Activated CD4-positive, CD25-positive, alpha-beta regulatory T cell (primary cell): ENCODE measurements around the gene CUEDC1.
"Not testable (repeated sequence)": the region's sequence is repeated elsewhere in the genome, so short reads cannot be mapped to it uniquely, and the experiment has no call there.

ENCODE experiments used
- DNase-seq, 4 experiments: peaks; one replicate each; lab custom pipeline; 2025; lab: John Stamatoyannopoulos, UW

Gene CUEDC1

GRCh38 chr17:57861000-57861789 lies 94.0 kb downstream of the CUEDC1 start:
- no peak for DNase-seq

DNA sequence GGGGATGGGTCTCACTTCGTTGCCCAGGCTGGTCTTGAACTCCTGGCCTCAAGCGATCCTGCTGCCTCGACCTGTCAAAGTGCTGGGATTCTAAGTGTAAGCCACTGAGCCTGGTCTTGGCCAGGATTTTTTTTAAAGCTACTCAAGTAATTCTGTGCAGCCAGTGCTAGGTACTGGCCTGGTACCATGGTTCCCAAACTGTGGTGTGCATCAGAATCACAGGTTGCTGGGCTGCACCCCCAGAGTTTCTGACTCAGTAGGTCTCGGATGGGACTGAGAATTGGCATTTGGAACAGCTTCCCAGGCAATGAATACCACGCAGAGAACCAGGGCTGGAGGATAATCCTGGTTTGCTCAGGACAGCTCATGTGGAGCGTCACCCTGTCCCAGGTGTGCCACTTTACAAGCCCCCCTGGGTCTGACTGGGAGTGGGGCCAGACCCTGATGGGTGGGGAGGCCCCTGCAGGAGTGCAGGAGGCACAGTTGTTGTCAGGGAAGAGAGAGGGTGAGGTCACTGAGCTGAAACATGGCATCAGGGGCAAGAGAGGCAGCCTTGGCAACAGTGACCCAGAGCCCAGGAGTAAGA lies 94.7 kb downstream of the CUEDC1 start:
- DNase-seq, result no peak

- no peak for DNase-seq
Measured at GRCh38 chr17:57859601-57860413, 95.4 kb downstream of the CUEDC1 start.

DNA sequence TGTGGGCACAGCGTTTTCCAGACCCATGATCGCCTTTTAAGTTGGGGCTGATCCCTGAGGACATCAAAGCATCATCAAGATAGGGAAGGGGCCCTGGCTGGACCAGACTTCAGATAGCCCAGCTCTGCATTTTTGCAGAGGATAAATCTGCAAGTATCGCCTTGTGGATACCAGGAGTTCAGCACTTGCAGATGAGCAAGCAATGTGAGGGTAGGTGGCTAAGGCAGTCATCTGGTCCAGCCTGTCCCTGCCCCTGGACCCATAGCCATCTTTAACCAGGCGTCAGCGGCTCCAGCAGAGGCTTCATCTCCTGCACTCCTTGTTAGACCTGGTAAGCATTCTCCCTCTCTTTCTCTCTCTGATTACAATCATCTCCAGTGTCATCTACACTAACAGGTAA lies 96.4 kb downstream of the CUEDC1 start:
- no peak for DNase-seq

DNA sequence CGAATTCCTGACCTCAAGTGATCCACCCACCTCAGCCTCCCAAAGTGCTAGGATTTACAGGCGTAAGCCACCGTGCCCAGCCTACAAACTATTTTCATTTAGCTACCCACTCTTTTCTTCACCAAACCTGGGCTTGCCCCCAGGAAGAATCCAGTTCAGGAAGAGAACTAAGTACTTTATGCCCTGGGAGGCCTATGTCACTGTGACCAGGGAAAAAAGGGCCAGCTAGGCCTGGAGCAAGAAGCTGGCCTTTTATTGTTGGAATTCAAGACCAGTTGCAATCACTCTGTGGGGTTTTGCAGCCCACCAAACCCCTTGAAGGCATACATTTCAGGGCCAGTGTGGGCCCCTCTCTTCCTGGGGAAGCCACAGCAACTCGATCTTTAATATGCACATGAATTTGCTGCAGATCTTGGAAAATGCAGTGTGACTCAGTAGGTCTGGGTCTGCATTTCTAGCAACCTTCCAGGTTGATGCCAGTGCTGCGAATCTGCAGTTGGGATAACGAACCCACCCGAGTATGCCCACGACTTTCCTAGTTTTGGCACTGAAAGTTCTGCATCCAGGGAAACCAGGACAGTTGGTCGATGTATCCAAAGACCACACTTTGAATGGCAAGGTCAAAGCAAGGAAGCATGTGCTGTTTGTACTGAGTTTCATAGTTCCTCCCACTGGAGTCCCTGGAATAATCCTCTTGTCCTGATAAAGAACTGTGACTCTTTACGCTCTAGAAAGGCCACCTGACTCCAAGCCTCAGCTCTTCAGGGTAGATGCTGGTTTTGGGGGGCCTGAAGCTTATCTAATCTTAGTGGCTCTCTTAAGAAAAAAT lies 98.2 kb downstream of the CUEDC1 start:
- no peak for DNase-seq

GRCh38 chr17:57855391-57856035 lies 99.7 kb downstream of the CUEDC1 start:
- no peak for DNase-seq

- no peak for DNase-seq
Measured at GRCh38 chr17:57853695-57854094, 101.5 kb downstream of the CUEDC1 start.

DNA sequence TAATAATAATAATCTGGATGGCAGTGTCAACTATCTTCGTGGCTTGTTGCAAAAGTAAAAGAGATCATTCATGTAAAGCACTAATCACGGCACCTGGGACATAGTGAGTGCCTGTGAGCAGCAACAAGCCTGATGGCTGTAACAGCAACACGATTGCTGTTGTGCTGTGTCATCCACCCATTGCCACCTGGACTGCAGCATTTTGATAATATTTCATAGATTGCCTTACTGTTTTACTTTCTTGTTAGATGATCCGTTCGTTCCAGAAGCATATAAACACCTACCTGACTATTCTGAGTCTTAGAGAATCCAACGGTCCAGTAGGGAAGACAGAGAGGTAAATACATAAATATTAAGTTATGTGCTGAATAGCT lies 102.3 kb downstream of the CUEDC1 start:
- no peak for DNase-seq

- DNase-seq, result no peak
Measured at GRCh38 chr17:57852092-57852954, 102.9 kb downstream of the CUEDC1 start.

GRCh38 chr17:57849874-57850754 lies 105.1 kb downstream of the CUEDC1 start, which contains the start of gene MRPS23:
MRPS23 (minus strand) TSS chr17:57850044; CDS start chr17:57850010, 34 bp downstream.
- DNase-seq, result peak; percentile 85 to 95 (median 91)

DNA sequence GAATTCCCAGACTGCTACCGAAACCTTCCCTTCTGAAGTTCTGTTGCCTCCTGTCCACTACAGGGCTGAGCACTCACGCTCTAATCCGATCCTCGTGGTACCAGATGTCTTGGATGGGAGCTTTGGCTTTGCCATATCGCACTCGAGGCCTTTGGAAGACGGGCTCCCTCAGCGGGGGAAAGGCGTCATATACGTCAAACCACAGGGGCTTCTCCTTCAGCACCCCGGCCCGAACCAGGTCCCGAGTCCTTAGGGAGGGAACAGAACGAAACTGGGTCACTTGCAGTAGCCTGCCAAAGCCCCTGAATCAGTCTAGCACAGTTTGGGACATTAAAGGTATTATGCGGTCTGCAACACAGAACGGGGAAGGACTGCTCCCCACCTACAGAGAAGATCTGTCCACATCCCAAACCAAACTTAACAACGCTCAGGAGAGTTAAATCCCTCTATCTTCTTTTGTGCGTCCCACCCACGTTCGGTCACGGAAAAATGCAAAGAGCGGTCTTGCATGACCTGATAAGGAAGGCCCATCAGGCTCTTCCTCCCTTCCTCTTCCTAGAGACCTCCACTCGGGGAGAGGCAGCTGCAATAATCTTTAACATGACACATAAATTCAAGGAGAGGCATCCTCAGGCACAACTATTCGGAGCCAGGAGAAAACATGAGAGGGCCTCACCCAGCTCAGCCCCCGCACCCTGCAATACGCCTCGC lies 105.9 kb downstream of the CUEDC1 start:
- DNase-seq, result no peak

GRCh38 chr17:57846056-57846945 lies 108.9 kb downstream of the CUEDC1 start:
- DNase-seq, result not testable (repeated sequence)

DNA sequence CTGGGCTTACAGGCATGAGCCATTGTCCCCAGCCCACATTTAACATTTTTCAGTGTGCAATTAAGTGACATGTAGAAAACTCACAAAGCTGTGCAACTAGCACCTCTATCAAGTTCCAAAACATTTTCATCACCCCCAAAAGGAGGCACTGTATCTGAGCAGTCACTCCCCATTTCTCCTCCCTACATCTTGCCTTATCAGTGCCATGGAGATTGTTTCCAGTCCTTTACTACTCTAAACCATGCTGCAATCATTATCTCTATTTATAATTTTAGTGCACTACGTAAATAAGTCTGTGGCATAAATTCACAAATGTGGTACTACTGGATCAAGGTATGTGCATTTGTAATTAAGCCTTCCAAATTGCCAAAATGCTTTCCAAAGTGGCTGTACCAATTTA lies 112.9 kb downstream of the CUEDC1 start:
- no peak for DNase-seq

GRCh38 chr17:57839571-57839923 lies 115.7 kb downstream of the CUEDC1 start:
- no peak for DNase-seq

- no peak for DNase-seq
Measured at GRCh38 chr17:57838857-57839570, 116.2 kb downstream of the CUEDC1 start.

GRCh38 chr17:57838453-57838852 lies 116.8 kb downstream of the CUEDC1 start:
- DNase-seq, result no peak

DNA sequence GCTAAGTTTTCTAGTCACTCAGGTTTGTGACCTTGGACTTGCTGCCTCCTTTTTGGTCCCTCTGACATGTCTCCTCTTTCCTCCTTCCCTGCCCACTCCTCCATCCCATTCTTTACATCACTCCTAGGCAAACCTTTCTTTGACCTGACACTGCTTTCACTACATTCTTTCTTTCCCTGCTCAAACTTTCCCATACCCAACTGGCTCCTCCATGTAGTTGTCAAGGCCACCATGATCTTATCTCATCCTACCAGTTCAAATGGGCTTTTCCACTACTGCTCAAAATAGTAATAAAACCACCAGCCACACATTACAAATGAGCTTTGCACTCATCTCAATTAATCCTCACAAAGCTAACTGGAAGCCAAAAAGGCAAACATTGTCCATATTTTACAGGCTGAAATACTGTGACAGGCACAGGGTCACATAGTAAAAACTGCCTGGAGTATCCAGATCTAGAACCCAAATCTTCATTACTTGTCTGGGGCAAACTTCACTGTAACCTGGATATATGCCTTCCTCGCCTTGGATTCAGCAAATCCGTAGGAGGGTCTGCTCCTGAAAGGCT lies 119.8 kb downstream of the CUEDC1 start:
- no peak for DNase-seq
